ENCODE results near the gene RHOA.
"Not testable (repeated sequence)": the region's sequence is repeated elsewhere in the genome, so short reads cannot be mapped to it uniquely, and the experiment has no call there.

RHOA gene

DNA sequence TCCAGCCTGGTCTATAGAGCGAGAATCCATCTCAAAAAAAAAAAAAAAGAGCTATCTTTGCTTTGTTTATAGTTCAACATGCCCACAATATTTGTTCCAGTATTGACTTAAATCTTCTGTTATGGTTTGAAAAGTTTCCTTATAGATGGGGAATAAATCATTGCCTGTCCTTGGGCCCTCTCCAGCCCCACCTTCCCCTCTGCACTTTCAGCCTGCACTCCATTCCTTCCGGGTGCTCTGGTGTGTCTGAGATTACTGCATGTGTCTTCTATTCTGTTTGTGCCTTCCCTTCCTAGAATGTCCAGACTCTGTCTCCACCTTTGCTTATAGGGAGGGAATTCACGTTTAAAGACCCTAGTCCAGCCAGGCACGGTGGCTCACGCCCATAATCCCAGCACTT lies 28.4 kb downstream of the RHOA start:
- Histone ChIP-seq H3K4me3 (ENCODE audit: low read length) (no peak overlapping the region), H3K27me3 (ENCODE audit: control insufficient read depth, insufficient read depth, low read length) (no peaks in the 10 kb centered on the region), H3K4me1 (ENCODE audit: control insufficient read depth, insufficient read depth, low read length) (no peaks in the 10 kb centered on the region), H3K27ac (ENCODE audit: low read depth, low read length) (no peak overlapping the region), H3K36me3 (ENCODE audit: control insufficient read depth, insufficient read depth, low read length) (no peaks in the 10 kb centered on the region), H3K9ac (ENCODE audit: low read length) (no peak overlapping the region)

DNA sequence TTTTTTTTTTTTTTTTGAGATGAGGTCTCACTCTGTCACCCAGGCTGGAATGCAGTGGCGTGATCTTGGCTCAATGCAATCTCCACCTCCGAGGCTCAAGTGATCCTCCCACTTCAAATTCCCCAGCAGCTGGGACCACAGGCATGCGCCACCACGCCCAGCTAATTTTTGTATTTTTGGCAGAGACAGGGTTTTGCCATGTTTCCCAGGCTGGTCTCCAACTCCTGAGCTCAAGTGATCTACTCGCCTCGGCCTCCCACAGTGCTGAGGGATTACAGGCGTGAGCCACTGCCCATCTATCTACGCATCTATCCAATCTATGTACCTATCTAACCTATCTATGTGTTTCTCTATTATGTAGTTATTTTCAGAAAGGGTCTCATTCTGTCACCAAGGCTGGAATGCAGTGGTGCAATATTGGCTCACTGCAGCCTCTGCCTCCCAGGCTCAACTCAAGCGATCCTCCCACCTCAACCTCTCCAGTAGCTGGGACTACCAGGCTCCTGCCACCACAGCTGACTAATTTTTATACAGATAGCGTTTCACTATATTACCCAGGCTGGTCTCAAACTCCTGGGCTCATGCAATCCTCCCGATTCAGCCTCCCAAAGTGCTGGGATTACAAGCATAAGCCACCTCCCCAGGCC lies 33.4 kb downstream of the RHOA start:
- Histone ChIP-seq H3K4me3 (ENCODE audit: low read length) (no peak overlapping the region), H3K27ac (ENCODE audit: low read depth, low read length) (no peak overlapping the region), H3K36me3 (ENCODE audit: control insufficient read depth, insufficient read depth, low read length) (peaks cover 2% of the 10 kb centered on the region), H3K9ac (ENCODE audit: low read length) (no peak overlapping the region), H3K4me1 (ENCODE audit: control insufficient read depth, insufficient read depth, low read length) (no peaks in the 10 kb centered on the region), H3K27me3 (ENCODE audit: control insufficient read depth, insufficient read depth, low read length) (no peaks in the 10 kb centered on the region)

DNA sequence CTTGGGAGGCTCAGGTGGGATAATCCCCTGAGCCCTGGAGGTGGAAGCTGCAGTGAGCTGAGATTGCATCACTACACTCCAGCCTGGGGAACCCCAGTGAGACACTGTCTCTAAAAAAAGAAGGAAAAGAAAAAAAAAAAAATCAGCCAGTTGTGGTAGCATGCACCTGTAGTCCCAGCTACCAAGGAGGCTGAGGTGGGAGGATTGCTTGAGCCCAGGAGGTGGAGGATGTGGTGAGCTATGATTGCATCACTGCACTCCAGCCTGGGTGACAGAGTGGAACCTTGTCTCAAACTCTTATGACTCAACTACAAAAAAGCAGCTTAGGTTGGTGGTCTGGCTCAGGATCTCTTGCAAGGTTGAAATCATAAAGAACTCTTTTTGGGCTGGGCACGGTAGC lies 34.3 kb downstream of the RHOA start:
- H3K27me3 ChIP-seq (ENCODE audit: control insufficient read depth, insufficient read depth, low read length) = no peaks in the 10 kb centered on the region
- H3K4me3 ChIP-seq (ENCODE audit: low read length) = no peak overlapping the region
- H3K36me3 ChIP-seq (ENCODE audit: control insufficient read depth, insufficient read depth, low read length) = peaks cover 7% of the 10 kb centered on the region
- no peaks in the 10 kb centered on the region for H3K4me1 ChIP-seq (ENCODE audit: control insufficient read depth, insufficient read depth, low read length)
- no peak overlapping the region for H3K9ac ChIP-seq (ENCODE audit: low read length)
- no peak overlapping the region for H3K27ac ChIP-seq (ENCODE audit: low read depth, low read length)

DNA sequence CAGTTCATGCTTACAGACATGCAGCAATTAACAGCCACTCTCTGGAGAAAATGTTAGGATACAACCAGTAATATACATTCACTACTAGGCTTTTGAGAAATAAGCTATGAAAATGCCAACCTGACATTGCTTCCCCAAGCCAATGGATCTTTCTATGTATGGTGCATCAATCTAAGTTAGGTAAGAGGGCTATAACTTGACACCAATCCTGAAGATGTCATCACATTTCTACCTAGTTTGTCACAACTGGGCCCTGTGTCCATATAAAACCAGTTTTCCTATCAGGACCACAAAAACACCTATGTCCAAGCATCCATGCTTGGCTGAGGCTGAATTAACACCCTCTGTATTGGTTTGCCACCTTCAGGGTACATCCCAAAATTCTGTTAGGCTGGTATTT lies 39.8 kb downstream of the RHOA start:
- peaks cover 27% of the 10 kb centered on the region for H3K36me3 ChIP-seq (ENCODE audit: control insufficient read depth, insufficient read depth, low read length)
- H3K27ac ChIP-seq (ENCODE audit: low read depth, low read length) = no peak overlapping the region
- no peak overlapping the region for H3K4me3 ChIP-seq (ENCODE audit: low read length)
- no peaks in the 10 kb centered on the region for H3K4me1 ChIP-seq (ENCODE audit: control insufficient read depth, insufficient read depth, low read length)
- no peak overlapping the region for H3K9ac ChIP-seq (ENCODE audit: low read length)
- H3K27me3 ChIP-seq (ENCODE audit: control insufficient read depth, insufficient read depth, low read length) = no peaks in the 10 kb centered on the region

DNA sequence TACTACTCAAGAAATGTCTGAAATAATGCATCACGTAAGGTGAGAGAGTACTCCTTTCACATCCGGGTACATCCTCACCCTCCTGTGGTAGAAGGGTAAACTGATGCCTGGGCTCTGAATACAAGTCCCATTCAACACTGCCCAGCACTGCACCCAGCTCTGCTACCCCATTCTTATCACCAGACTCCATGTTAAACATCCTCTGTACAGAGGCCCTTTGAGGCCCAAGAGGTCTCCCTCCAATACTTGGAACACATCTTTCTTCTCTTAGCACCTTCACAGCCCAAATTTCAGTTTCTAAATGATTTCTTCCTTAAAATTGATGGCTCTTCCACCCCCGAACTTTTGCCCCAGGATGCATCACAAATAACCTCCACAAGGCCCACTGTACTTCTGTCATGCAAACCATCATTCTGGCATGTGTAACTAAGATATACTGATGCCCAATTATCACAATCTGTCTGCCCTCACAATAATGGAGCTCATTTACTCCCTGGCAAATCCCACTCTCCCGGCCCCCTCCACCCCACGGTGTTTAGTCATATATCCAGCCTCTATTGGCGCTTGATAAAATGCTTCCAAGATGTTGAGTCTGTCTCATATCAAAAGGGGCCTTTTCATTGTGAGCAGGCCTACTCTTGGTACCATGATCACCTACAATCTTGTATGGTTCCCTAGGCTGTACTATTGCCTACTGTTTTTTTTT lies 41.0 kb downstream of the RHOA start:
- no peak overlapping the region for H3K4me3 ChIP-seq (ENCODE audit: low read length)
- no peaks in the 10 kb centered on the region for H3K27me3 ChIP-seq (ENCODE audit: control insufficient read depth, insufficient read depth, low read length)
- no peaks in the 10 kb centered on the region for H3K4me1 ChIP-seq (ENCODE audit: control insufficient read depth, insufficient read depth, low read length)
- peaks cover 34% of the 10 kb centered on the region for H3K36me3 ChIP-seq (ENCODE audit: control insufficient read depth, insufficient read depth, low read length)
- H3K27ac ChIP-seq (ENCODE audit: low read depth, low read length) = no peak overlapping the region
- H3K9ac ChIP-seq (ENCODE audit: low read length) = no peak overlapping the region

DNA sequence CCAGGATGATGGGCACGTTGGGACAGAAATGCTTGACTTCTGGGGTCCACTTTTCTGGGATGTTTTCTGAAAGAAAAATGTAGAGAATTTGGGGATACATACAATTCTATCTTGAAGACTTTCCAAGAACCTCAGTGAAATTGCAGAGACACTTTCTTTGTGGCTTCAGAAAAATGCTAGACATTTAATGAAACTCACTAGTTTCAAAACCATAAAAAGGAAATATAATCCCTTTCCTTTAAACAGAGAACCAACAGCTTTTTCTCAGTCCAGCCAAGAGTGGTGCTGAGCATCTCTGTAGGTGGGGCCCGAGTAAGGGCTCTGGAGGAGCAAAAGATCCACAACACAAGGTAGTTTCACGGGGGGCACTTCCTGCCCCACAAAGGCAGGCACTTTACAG lies 49.2 kb downstream of the RHOA start:
- Histone ChIP-seq H3K4me3 (ENCODE audit: low read length) (no peak overlapping the region), H3K36me3 (ENCODE audit: control insufficient read depth, insufficient read depth, low read length) (peaks cover 29% of the 10 kb centered on the region), H3K9ac (ENCODE audit: low read length) (no peak overlapping the region), H3K27ac (ENCODE audit: low read depth, low read length) (no peak overlapping the region), H3K4me1 (ENCODE audit: control insufficient read depth, insufficient read depth, low read length) (no peaks in the 10 kb centered on the region), H3K27me3 (ENCODE audit: control insufficient read depth, insufficient read depth, low read length) (no peaks in the 10 kb centered on the region)

DNA sequence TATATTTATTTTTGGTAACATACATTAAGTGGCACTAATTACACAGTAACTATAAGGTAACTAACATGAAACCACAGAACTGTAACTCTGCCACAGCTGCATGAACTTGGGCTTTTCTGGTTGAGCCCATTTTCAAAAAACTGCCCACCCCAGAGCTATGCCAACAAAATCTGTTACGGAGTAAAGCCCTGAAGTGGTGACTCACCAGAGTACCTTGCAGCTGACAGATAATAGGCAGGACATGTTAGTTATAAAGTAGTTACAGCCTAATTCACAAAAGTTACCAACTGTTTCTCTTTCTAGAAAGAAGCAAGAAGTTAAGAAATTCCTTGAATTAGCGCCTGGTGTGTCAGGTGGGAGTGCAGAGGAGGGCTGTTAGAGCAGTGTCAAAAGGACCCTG lies 52.2 kb downstream of the RHOA start:
- H3K36me3 ChIP-seq (ENCODE audit: control insufficient read depth, insufficient read depth, low read length) = peaks cover 25% of the 10 kb centered on the region

DNA sequence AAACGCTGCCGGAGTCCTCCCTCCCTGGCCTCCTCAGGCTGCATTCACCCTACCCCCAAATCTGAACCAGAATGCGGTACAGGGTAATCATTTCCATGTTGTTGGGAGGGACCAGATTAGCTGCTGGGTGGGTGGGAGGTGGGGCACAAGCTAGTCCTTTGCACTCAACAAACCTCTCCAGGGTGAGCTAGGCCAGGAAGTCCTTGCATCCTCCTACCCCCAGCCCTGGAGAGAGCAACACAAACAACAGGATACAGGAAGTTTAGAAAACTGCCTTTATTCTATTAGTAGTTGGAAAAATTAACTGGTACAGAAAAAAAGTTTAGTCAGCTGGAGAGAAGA lies 52.9 kb downstream of the RHOA start:
- peaks cover 25% of the 10 kb centered on the region for H3K36me3 ChIP-seq (ENCODE audit: control insufficient read depth, insufficient read depth, low read length)
- peak overlapping the region; percentile 87 for H3K27ac ChIP-seq (ENCODE audit: low read depth, low read length)
- no peaks in the 10 kb centered on the region for H3K4me1 ChIP-seq (ENCODE audit: control insufficient read depth, insufficient read depth, low read length)
- H3K4me3 ChIP-seq (ENCODE audit: low read length) = peak overlapping the region; percentile 89
- H3K9ac ChIP-seq (ENCODE audit: low read length) = no peak overlapping the region
- H3K27me3 ChIP-seq (ENCODE audit: control insufficient read depth, insufficient read depth, low read length) = no peaks in the 10 kb centered on the region

More for the DNA sequence above, 52.2 kb downstream of the RHOA start:
- H3K27ac ChIP-seq (ENCODE audit: low read depth, low read length) = peak overlapping the region; percentile 87
- H3K9ac ChIP-seq (ENCODE audit: low read length) = no peak overlapping the region
- H3K4me1 ChIP-seq (ENCODE audit: control insufficient read depth, insufficient read depth, low read length) = no peaks in the 10 kb centered on the region
- no peaks in the 10 kb centered on the region for H3K27me3 ChIP-seq (ENCODE audit: control insufficient read depth, insufficient read depth, low read length)
- H3K4me3 ChIP-seq (ENCODE audit: low read length) = no peak overlapping the region

DNA sequence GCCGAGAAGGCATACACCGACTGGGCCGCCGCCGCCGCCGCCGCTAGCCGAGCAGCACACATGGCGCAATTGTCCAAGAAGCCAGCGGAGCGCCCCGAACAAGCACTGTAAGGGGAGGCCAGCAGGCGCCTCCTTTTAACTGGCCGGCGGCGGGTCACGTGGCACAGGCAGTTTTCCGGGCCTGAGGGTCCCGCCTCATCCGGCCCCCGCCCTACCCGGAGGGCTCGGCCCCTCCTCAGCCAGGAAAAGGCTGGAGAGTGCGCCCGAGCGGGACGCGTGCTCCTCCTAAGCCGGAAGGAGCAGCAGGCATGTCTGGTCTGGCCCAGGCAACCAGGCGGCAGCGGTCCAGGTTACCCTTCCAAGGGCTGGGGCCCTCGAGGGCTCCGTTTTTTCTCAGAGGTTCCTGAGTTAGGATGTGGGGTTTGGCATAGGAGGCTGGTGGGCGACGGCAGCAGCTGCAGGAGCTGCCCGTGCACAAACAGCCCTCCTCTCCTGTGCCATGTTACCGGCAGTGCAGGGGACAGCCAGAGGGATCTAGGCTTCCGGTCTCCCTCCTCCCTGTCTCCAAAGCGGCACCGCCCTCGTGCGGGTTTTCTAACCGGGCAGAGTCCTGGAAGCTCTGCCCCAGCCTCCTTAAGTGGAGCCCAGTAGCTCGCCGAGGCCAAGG lies 53.4 kb downstream of the RHOA start, which contains the start of gene GPX1:
TSS of gene GPX1 (minus strand) at position 137 of the 667 bp plus-strand sequence. CDS start at position 62, 75 bp downstream.
- H3K4me1 ChIP-seq (ENCODE audit: control insufficient read depth, insufficient read depth, low read length) = no peaks in the 10 kb centered on the region
- peak within 1 kb of the TSS; percentile 61 for H3K9ac ChIP-seq (ENCODE audit: low read length)
- H3K27me3 ChIP-seq (ENCODE audit: control insufficient read depth, insufficient read depth, low read length) = no peaks in the 10 kb centered on the region
- peak within 1 kb of the TSS; percentile 89 for H3K4me3 ChIP-seq (ENCODE audit: low read length)
- peaks cover 25% of the 10 kb centered on the region for H3K36me3 ChIP-seq (ENCODE audit: control insufficient read depth, insufficient read depth, low read length)
- H3K27ac ChIP-seq (ENCODE audit: low read depth, low read length) = peak within 1 kb of the TSS; percentile 87

DNA sequence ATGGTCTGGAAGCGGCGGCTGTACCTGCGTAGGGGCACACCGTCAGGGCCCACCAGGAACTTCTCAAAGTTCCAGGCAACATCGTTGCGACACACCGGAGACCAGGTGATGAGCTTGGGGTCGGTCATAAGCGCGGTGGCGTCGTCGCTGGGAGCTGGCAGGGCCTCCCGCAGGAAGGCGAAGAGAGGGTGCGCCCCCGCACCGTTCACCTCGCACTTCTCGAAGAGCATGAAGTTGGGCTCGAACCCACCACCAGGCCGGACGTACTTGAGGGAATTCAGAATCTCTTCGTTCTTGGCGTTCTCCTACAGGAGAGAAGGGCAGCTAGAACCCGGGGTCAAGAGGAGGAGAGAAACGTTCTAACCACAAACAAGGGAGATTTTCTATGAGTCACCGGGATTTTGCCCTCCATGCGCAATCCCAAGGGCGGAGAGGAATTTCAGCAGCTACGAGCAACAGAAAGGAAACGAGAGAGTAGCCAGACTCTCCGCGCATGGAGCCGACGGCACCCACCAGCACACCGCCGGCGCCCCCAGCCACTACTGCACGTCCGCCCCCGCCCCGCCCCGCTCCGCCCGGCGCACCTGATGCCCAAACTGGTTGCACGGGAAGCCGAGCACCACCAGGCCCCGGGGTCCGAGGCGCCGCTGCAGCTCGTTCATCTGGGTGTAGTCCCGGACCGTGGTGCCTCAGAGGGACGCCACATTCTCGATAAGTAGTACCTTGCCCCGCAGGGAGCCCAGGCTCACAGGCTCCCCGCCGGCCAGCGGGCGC lies 54.1 kb downstream of the RHOA start:
- Histone ChIP-seq H3K9ac (ENCODE audit: low read length) (peak overlapping the region; percentile 61), H3K27ac (ENCODE audit: low read depth, low read length) (peak overlapping the region; percentile 87), H3K36me3 (ENCODE audit: control insufficient read depth, insufficient read depth, low read length) (peaks cover 25% of the 10 kb centered on the region), H3K4me3 (ENCODE audit: low read length) (peak overlapping the region; percentile 89)
- H3K4me1 ChIP-seq (ENCODE audit: control insufficient read depth, insufficient read depth, low read length); H3K27me3 ChIP-seq (ENCODE audit: control insufficient read depth, insufficient read depth, low read length): not testable (repeated sequence)

DNA sequence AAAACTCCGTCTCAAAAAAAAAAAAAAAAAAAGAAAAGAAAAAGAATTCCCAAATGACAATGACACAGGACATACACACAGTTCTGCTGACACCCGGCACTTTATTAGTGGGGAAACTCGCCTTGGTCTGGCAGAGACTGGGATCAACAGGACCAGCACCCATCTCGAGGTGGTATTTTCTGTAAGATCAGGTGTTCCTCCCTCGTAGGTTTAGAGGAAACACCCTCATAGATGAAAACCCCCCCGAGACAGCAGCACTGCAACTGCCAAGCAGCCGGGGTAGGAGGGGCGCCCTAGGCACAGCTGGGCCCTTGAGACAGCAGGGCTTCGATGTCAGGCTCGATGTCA lies 54.7 kb downstream of the RHOA start:
- H3K36me3 ChIP-seq (ENCODE audit: control insufficient read depth, insufficient read depth, low read length) = peaks cover 22% of the 10 kb centered on the region
- H3K4me1 ChIP-seq (ENCODE audit: control insufficient read depth, insufficient read depth, low read length); H3K9ac ChIP-seq (ENCODE audit: low read length): not testable (repeated sequence)

DNA sequence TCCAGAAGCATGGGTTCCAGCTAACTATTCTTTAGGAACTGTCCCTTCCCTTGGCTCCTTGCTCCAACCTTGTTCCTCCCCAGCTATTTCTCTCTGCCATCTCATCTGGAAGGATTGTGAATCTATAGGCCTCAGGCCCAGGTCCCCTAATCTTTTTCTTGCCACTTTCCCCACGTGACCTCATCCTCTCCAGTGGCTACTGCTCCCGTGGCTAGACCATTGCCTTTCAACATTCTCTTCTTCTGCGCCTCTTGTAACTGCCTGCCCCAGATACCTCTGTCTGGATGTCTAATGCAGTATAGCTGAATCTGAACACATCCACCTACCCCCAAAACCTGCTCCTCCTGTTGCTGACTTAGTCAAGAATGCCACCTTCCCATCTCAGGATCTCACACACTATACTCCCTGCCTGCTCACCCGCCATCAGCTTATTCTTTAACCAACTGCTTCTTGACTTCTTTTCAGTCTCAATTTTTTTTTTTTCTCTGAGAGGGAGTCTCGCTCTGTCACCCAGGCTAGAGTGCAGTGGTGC lies 58.8 kb downstream of the RHOA start:
- Histone ChIP-seq H3K36me3 (ENCODE audit: control insufficient read depth, insufficient read depth, low read length) (peaks cover 3% of the 10 kb centered on the region), H3K4me1 (ENCODE audit: control insufficient read depth, insufficient read depth, low read length) (no peaks in the 10 kb centered on the region), H3K27me3 (ENCODE audit: control insufficient read depth, insufficient read depth, low read length) (no peaks in the 10 kb centered on the region), H3K4me3 (ENCODE audit: low read length) (no peak overlapping the region), H3K9ac (ENCODE audit: low read length) (no peak overlapping the region), H3K27ac (ENCODE audit: low read depth, low read length) (no peak overlapping the region)

More for the DNA sequence above, 54.7 kb downstream of the RHOA start:
- Histone ChIP-seq H3K27ac (ENCODE audit: low read depth, low read length) (peak overlapping the region; percentile 87), H3K4me3 (ENCODE audit: low read length) (peak overlapping the region; percentile 89)
- H3K27me3 ChIP-seq (ENCODE audit: control insufficient read depth, insufficient read depth, low read length) = not testable (repeated sequence)

All from rectal smooth muscle tissue (tissue), 1 donor.